Tibial nerve (tissue), 4 donors: Measurements from ENCODE around the gene RYR3.

Experiments
- EP300 ChIP-seq, 2 donors: sonication (generic); formaldehyde crosslinking; IDR thresholded peaks; one replicate each; pipeline ENCODE4 v1.6.1; 2017; ENCODE audit warnings: antibody characterized with exemption in 2 of 2, mild to moderate bottlenecking in 1 of 2
- POLR2A ChIP-seq, 2 donors: fragments of 450-650 bp; IDR thresholded peaks; one replicate each; pipeline ENCODE4 v1.6.1; 2017; ENCODE audit warnings: antibody characterized with exemption in 2 of 2, mild to moderate bottlenecking in 2 of 2, moderate library complexity in 2 of 2
- TF ChIP-seq, protein P1 (sequence below), 5 experiments: fragments of 200-600 bp in 3 of 5; fragments of 450-650 bp in 2 of 5; sonication (generic) in 3 of 5; IDR thresholded peaks; one replicate each; pipeline ENCODE4 v1.5.1; 2016 to 2019; ENCODE audit warnings: antibody characterized with exemption in 5 of 5, mild to moderate bottlenecking in 3 of 5, moderate library complexity in 2 of 5

DNA sequence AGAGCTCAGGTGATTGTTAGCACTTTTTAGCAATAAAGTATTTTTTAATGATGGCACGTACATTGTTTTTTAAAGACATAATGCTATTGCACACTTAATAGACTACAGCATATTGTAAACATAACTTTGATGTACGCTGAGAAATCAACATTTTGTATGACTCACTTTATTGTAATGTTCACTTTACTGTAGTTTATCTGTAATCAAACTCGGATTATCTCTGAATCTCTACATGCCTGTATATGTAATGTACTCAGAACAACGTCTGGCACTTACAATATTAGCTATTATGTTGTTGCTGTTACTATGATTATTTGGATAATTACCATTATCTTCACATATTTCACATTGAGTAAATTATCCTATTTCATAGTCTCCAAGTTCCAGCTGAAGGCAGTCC lies 519.6 kb downstream of the RYR3 start:
- TF ChIP-seq, protein P1, sequence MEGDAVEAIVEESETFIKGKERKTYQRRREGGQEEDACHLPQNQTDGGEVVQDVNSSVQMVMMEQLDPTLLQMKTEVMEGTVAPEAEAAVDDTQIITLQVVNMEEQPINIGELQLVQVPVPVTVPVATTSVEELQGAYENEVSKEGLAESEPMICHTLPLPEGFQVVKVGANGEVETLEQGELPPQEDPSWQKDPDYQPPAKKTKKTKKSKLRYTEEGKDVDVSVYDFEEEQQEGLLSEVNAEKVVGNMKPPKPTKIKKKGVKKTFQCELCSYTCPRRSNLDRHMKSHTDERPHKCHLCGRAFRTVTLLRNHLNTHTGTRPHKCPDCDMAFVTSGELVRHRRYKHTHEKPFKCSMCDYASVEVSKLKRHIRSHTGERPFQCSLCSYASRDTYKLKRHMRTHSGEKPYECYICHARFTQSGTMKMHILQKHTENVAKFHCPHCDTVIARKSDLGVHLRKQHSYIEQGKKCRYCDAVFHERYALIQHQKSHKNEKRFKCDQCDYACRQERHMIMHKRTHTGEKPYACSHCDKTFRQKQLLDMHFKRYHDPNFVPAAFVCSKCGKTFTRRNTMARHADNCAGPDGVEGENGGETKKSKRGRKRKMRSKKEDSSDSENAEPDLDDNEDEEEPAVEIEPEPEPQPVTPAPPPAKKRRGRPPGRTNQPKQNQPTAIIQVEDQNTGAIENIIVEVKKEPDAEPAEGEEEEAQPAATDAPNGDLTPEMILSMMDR (IDR thresholded peaks at IDR 0.05), result no peak
- no peak for TF ChIP-seq POLR2A (IDR thresholded peaks at IDR 0.05)
- no peak for TF ChIP-seq EP300 (IDR thresholded peaks at IDR 0.05)
